IPS-18a (cell line): ENCODE measurements around the gene TTLL11.

ENCODE experiments used
- H3K27ac ChIP-seq: one replicate; pipeline ENCODE4 v1.5.1; 2013; ENCODE audit warnings: low read length
- H3K27me3 ChIP-seq: one replicate; pipeline ENCODE4 v1.6.1; 2013; ENCODE audit warnings: mild to moderate bottlenecking, low read length; ENCODE audit not compliant: control insufficient read depth, insufficient read depth
- H3K36me3 ChIP-seq: one replicate; pipeline ENCODE4 v1.6.1; 2013; ENCODE audit warnings: low read depth, low read length; ENCODE audit not compliant: control insufficient read depth
- H3K4me1 ChIP-seq: one replicate; pipeline ENCODE4 v1.6.1; 2013; ENCODE audit warnings: low read depth, low read length; ENCODE audit not compliant: control insufficient read depth
- H3K4me3 ChIP-seq: one replicate; pipeline ENCODE4 v1.5.1; 2013; ENCODE audit warnings: low read length
- H3K9ac ChIP-seq: one replicate; pipeline ENCODE4 v1.6.1; 2013; ENCODE audit warnings: mild to moderate bottlenecking, low read length, moderate library complexity
- H3K9me3 ChIP-seq: one replicate; pipeline ENCODE4 v1.6.1; 2013; ENCODE audit warnings: low read depth, low read length; ENCODE audit not compliant: control insufficient read depth

Gene TTLL11

GRCh38 chr9:122092611-122093506 lies at the start of gene TTLL11:
TSS of gene TTLL11 (minus strand) at chr9:122093308. CDS start at chr9:122093148, 160 bp downstream.
- Histone ChIP-seq H3K36me3 (no peaks in the 10 kb centered on the region), H3K4me3 (peak within 1 kb of the TSS; percentile 74), H3K27me3 (peaks cover 33% of the 10 kb centered on the region), H3K27ac (no peak within 1 kb of the TSS), H3K9me3 (no peaks in the 10 kb centered on the region), H3K9ac (no peak within 1 kb of the TSS), H3K4me1 (peaks cover 6% of the 10 kb centered on the region)

GRCh38 chr9:122141671-122142070 lies 48.6 kb upstream of the TTLL11 start:
- no peak overlapping the region for H3K27ac ChIP-seq
- H3K27me3 ChIP-seq, result no peaks in the 10 kb centered on the region
- no peaks in the 10 kb centered on the region for H3K4me1 ChIP-seq
- H3K4me3 ChIP-seq, result no peak overlapping the region
- no peak overlapping the region for H3K9ac ChIP-seq
- H3K9me3 ChIP-seq, result no peaks in the 10 kb centered on the region
- H3K36me3 ChIP-seq, result peaks cover 9% of the 10 kb centered on the region

GRCh38 chr9:122140368-122141193 lies 47.5 kb upstream of the TTLL11 start:
- no peaks in the 10 kb centered on the region for H3K9me3 ChIP-seq
- H3K36me3 ChIP-seq, result peaks cover 8% of the 10 kb centered on the region
- no peak overlapping the region for H3K27ac ChIP-seq
- no peak overlapping the region for H3K9ac ChIP-seq
- no peaks in the 10 kb centered on the region for H3K27me3 ChIP-seq
- H3K4me3 ChIP-seq, result no peak overlapping the region
- no peaks in the 10 kb centered on the region for H3K4me1 ChIP-seq

GRCh38 chr9:122138560-122139268 lies 45.6 kb upstream of the TTLL11 start:
- no peaks in the 10 kb centered on the region for H3K9me3 ChIP-seq
- H3K27me3 ChIP-seq, result no peaks in the 10 kb centered on the region
- H3K9ac ChIP-seq, result no peak overlapping the region
- H3K27ac ChIP-seq, result no peak overlapping the region
- peaks cover 5% of the 10 kb centered on the region for H3K4me1 ChIP-seq
- H3K4me3 ChIP-seq, result no peak overlapping the region
- peaks cover 1% of the 10 kb centered on the region for H3K36me3 ChIP-seq

GRCh38 chr9:122135529-122135859 lies 42.4 kb upstream of the TTLL11 start:
- Histone ChIP-seq H3K4me1 (peaks cover 20% of the 10 kb centered on the region), H3K36me3 (no peaks in the 10 kb centered on the region), H3K4me3 (no peak overlapping the region), H3K27me3 (peaks cover 24% of the 10 kb centered on the region), H3K27ac (no peak overlapping the region), H3K9ac (no peak overlapping the region), H3K9me3 (no peaks in the 10 kb centered on the region)

- H3K27ac ChIP-seq, result no peak overlapping the region
- peaks cover 26% of the 10 kb centered on the region for H3K27me3 ChIP-seq
- H3K4me3 ChIP-seq, result no peak overlapping the region
- H3K36me3 ChIP-seq, result no peaks in the 10 kb centered on the region
- H3K4me1 ChIP-seq, result peaks cover 20% of the 10 kb centered on the region
- no peak overlapping the region for H3K9ac ChIP-seq
- no peaks in the 10 kb centered on the region for H3K9me3 ChIP-seq
Measured at GRCh38 chr9:122134822-122135528, 41.9 kb upstream of the TTLL11 start.

- Histone ChIP-seq H3K27me3 (peaks cover 26% of the 10 kb centered on the region), H3K4me1 (peaks cover 20% of the 10 kb centered on the region), H3K9me3 (no peaks in the 10 kb centered on the region), H3K9ac (no peak overlapping the region), H3K27ac (no peak overlapping the region), H3K4me3 (no peak overlapping the region), H3K36me3 (no peaks in the 10 kb centered on the region)
Measured at GRCh38 chr9:122133984-122134535, 41.0 kb upstream of the TTLL11 start.

- no peaks in the 10 kb centered on the region for H3K9me3 ChIP-seq
- no peak overlapping the region for H3K9ac ChIP-seq
- no peak overlapping the region for H3K4me3 ChIP-seq
- H3K27me3 ChIP-seq, result peaks cover 26% of the 10 kb centered on the region
- H3K27ac ChIP-seq, result no peak overlapping the region
- no peaks in the 10 kb centered on the region for H3K36me3 ChIP-seq
- peaks cover 20% of the 10 kb centered on the region for H3K4me1 ChIP-seq
Measured at GRCh38 chr9:122133263-122133983, 40.3 kb upstream of the TTLL11 start.

GRCh38 chr9:122132539-122132938 lies 39.4 kb upstream of the TTLL11 start:
- H3K9me3 ChIP-seq, result no peaks in the 10 kb centered on the region
- H3K27ac ChIP-seq, result no peak overlapping the region
- H3K27me3 ChIP-seq, result peaks cover 28% of the 10 kb centered on the region
- no peak overlapping the region for H3K9ac ChIP-seq
- H3K4me1 ChIP-seq, result peaks cover 20% of the 10 kb centered on the region
- no peak overlapping the region for H3K4me3 ChIP-seq
- no peaks in the 10 kb centered on the region for H3K36me3 ChIP-seq

GRCh38 chr9:122131401-122132001 lies 38.4 kb upstream of the TTLL11 start:
- Histone ChIP-seq H3K4me1 (peaks cover 20% of the 10 kb centered on the region), H3K36me3 (no peaks in the 10 kb centered on the region), H3K4me3 (peak overlapping the region; percentile 14), H3K27ac (no peak overlapping the region), H3K9ac (no peak overlapping the region), H3K27me3 (peaks cover 38% of the 10 kb centered on the region), H3K9me3 (no peaks in the 10 kb centered on the region)
